Measurements from ENCODE around the gene C1QA. TPM values are rescaled to one million over a fixed set of nuclear protein-coding genes. Genes with fewer than 3 reads are reported as not detected.

The C1QA gene
- total RNA-seq, 4 donors from 2014 or later = 7.2 to 24.3 (median 16.4) TPM

GRCh38 chr1:22594396-22594795 lies 42.0 kb upstream of the C1QA start:
- H3K36me3 ChIP-seq = no peaks in the 10 kb centered on the region
- WGBS = 88% methylated on average over 3 of the region's 10 CpGs
- TF ChIP-seq, protein P1, sequence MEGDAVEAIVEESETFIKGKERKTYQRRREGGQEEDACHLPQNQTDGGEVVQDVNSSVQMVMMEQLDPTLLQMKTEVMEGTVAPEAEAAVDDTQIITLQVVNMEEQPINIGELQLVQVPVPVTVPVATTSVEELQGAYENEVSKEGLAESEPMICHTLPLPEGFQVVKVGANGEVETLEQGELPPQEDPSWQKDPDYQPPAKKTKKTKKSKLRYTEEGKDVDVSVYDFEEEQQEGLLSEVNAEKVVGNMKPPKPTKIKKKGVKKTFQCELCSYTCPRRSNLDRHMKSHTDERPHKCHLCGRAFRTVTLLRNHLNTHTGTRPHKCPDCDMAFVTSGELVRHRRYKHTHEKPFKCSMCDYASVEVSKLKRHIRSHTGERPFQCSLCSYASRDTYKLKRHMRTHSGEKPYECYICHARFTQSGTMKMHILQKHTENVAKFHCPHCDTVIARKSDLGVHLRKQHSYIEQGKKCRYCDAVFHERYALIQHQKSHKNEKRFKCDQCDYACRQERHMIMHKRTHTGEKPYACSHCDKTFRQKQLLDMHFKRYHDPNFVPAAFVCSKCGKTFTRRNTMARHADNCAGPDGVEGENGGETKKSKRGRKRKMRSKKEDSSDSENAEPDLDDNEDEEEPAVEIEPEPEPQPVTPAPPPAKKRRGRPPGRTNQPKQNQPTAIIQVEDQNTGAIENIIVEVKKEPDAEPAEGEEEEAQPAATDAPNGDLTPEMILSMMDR (IDR thresholded peaks at IDR 0.05) = no peak
- TF ChIP-seq EP300 (IDR thresholded peaks at IDR 0.05) = no peak
- TF ChIP-seq POLR2AphosphoS5 (IDR thresholded peaks at IDR 0.05) = no peak
- no peak for TF ChIP-seq POLR2A (IDR thresholded peaks at IDR 0.05)
- DNase-seq (ENCODE audit: low spot score in 2 of 2) = no peak
- peaks cover 80% of the 10 kb centered on the region for H3K27me3 ChIP-seq
- H3K4me3 ChIP-seq = no peak overlapping the region
- no peaks in the 10 kb centered on the region for H3K9me3 ChIP-seq
- no peaks in the 10 kb centered on the region for H3K4me1 ChIP-seq
- H3K27ac ChIP-seq = no peak overlapping the region

- 77% methylated on average over 3 of the region's 7 CpGs for WGBS
- no peaks in the 10 kb centered on the region for H3K9me3 ChIP-seq
- peaks cover 78% of the 10 kb centered on the region for H3K27me3 ChIP-seq
- H3K4me1 ChIP-seq = no peaks in the 10 kb centered on the region
- TF ChIP-seq EP300 (IDR thresholded peaks at IDR 0.05) = no peak
- TF ChIP-seq POLR2AphosphoS5 (IDR thresholded peaks at IDR 0.05) = no peak
- no peak for TF ChIP-seq POLR2A (IDR thresholded peaks at IDR 0.05)
- TF ChIP-seq, protein P1 (IDR thresholded peaks at IDR 0.05) = no peak
- H3K27ac ChIP-seq = no peak overlapping the region
- no peak overlapping the region for H3K4me3 ChIP-seq
- H3K36me3 ChIP-seq = no peaks in the 10 kb centered on the region
- no peak for DNase-seq (ENCODE audit: low spot score in 2 of 2)
These were observed 41.3 kb upstream of the C1QA start for GRCh38 chr1:22595108-22595507.

DNA sequence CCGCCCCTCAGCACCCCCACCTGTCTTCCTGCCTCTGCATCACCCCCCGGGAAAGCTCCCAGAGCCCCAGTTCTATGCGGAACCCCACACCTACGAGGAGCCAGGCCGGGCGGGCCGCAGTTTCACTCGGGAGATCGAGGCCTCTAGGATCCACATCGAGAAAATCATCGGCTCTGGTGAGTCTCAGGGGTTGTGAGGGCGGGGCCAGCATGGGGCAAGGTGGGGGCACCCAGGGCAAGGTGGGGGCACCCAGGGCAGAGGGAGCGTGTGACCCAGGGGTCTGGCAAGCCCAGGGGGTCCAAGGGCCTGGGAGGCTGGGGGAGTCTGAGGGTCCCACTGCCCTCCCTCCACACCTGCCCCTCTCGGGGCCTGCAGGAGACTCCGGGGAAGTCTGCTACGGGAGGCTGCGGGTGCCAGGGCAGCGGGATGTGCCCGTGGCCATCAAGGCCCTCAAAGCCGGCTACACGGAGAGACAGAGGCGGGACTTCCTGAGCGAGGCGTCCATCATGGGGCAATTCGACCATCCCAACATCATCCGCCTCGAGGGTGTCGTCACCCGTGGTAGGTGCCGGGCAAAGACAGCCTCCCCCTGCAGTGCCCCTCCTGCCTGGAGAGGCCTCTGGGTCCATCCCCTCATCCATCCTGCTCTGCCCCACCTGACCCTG lies 39.0 kb upstream of the C1QA start:
- no peak overlapping the region for H3K4me3 ChIP-seq
- DNase-seq (ENCODE audit: low spot score in 2 of 2) = no peak
- H3K27ac ChIP-seq = no peak overlapping the region
- no peak for TF ChIP-seq POLR2AphosphoS5 (IDR thresholded peaks at IDR 0.05)
- TF ChIP-seq EP300 (IDR thresholded peaks at IDR 0.05) = no peak
- no peak for TF ChIP-seq POLR2A (IDR thresholded peaks at IDR 0.05)
- TF ChIP-seq, protein P1 (IDR thresholded peaks at IDR 0.05) = no peak
- no peaks in the 10 kb centered on the region for H3K9me3 ChIP-seq
- no peaks in the 10 kb centered on the region for H3K4me1 ChIP-seq
- 59% methylated on average over 14 of the region's 30 CpGs for WGBS
- no peaks in the 10 kb centered on the region for H3K36me3 ChIP-seq
- peaks cover 82% of the 10 kb centered on the region for H3K27me3 ChIP-seq

DNA sequence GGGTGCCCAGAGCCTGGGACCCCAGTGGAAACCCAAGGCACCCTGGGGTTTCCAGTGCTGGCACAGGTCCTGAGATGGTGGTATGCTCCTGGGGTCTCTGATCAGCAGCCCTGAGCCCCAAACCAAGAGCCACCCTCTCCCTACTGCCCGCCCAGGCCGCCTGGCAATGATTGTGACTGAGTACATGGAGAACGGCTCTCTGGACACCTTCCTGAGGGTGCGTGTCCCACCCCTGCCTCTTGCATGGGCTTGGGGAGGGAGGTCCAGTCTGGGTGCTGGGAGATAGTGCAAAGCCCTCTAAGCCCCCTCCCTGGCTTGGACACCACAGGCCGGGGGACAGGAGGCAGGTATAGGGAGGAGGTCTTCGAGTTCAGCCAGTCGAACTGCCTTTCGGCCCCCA lies 38.4 kb upstream of the C1QA start:
- TF ChIP-seq POLR2A (IDR thresholded peaks at IDR 0.05) = no peak
- no peak for TF ChIP-seq EP300 (IDR thresholded peaks at IDR 0.05)
- TF ChIP-seq, protein P1 (IDR thresholded peaks at IDR 0.05) = no peak
- no peak for TF ChIP-seq POLR2AphosphoS5 (IDR thresholded peaks at IDR 0.05)
- Histone ChIP-seq H3K4me3 (no peak overlapping the region), H3K36me3 (no peaks in the 10 kb centered on the region), H3K4me1 (no peaks in the 10 kb centered on the region), H3K27me3 (peaks cover 82% of the 10 kb centered on the region), H3K27ac (no peak overlapping the region), H3K9me3 (no peaks in the 10 kb centered on the region)
- no CpG with 5 or more reads among the region's 8 CpGs for WGBS
- no peak for DNase-seq (ENCODE audit: low spot score in 2 of 2)

GRCh38 chr1:22598736-22599135 lies 37.7 kb upstream of the C1QA start:
- Histone ChIP-seq H3K27ac (no peak overlapping the region), H3K36me3 (no peaks in the 10 kb centered on the region), H3K4me1 (no peaks in the 10 kb centered on the region), H3K27me3 (peaks cover 82% of the 10 kb centered on the region), H3K4me3 (no peak overlapping the region), H3K9me3 (no peaks in the 10 kb centered on the region)
- no peak for DNase-seq (ENCODE audit: low spot score in 2 of 2)
- WGBS = 87% methylated on average over 5 of the region's 24 CpGs
- TF ChIP-seq POLR2AphosphoS5 (IDR thresholded peaks at IDR 0.05) (no peak), POLR2A (IDR thresholded peaks at IDR 0.05) (no peak)
- TF ChIP-seq, protein P1 (IDR thresholded peaks at IDR 0.05) = no peak
